WTC11 (cell line): Measurements from ENCODE around the gene TOMM7. TPM values are rescaled to one million over a fixed set of nuclear protein-coding genes. Genes with fewer than 3 reads are reported as not detected.

Source experiments
- ATAC-seq: fragments of 200-7000 bp; cut with Tn5 transposase; 2 replicates; pipeline ENCODE4 v1.10.0; 2021; ENCODE audit warnings: mild to moderate bottlenecking, moderate library complexity
- CTCF ChIA-PET: fragments of 300-600 bp; sonication (Branson Sonifier 250); formaldehyde crosslinking; loops from one replicate; lab custom pipeline; 2021; ENCODE audit warnings: antibody characterized with exemption; lab: Charles Lee
- POLR2A ChIA-PET: fragments of 350-600 bp; sonication (Branson Sonifier 250); formaldehyde crosslinking; loops from one replicate; lab custom pipeline; 2021; ENCODE audit warnings: antibody characterized with exemption; lab: Charles Lee
- DNase-seq: peaks from one replicate; pipeline ENCODE4 v3.0.0; 2021; ENCODE audit warnings: low spot score
- H3K27ac Mint-ChIP-seq: 2 replicates; pipeline ENCODE4 v1.8.0; 2021; ENCODE audit warnings: mixed read lengths
- H3K27me3 Mint-ChIP-seq: 2 replicates; pipeline ENCODE4 v1.8.0; 2021; ENCODE audit warnings: low read depth, mild to moderate bottlenecking, moderate library complexity, mixed read lengths
- H3K36me3 Mint-ChIP-seq: 2 replicates; pipeline ENCODE4 v1.8.0; 2021; ENCODE audit warnings: mixed read lengths
- H3K4me1 Mint-ChIP-seq: 2 replicates; pipeline ENCODE4 v1.8.0; 2022; ENCODE audit warnings: mixed read lengths
- H3K4me3 Mint-ChIP-seq: 2 replicates; pipeline ENCODE4 v1.8.0; 2021; ENCODE audit warnings: mild to moderate bottlenecking, moderate library complexity, mixed read lengths
- H3K9me3 Mint-ChIP-seq: 2 replicates; pipeline ENCODE4 v1.8.0; 2021; ENCODE audit warnings: mixed read lengths
- CBFB ChIP-seq: sonication (generic); formaldehyde crosslinking; IDR thresholded peaks from 2 replicates; pipeline ENCODE4 v1.8.1; 2022; ENCODE audit warnings: mild to moderate bottlenecking, low read depth, missing genetic modification reagents
- CREB1 ChIP-seq: sonication (generic); formaldehyde crosslinking; IDR thresholded peaks from 2 replicates; pipeline ENCODE4 v1.8.0; 2023; ENCODE audit warnings: mild to moderate bottlenecking, missing genetic modification reagents
- ESRRA ChIP-seq: sonication (generic); formaldehyde crosslinking; IDR thresholded peaks from 2 replicates; pipeline ENCODE4 v1.8.1; 2022; ENCODE audit warnings: mild to moderate bottlenecking, missing genetic modification reagents, borderline replicate concordance
- FOXK1 ChIP-seq: sonication (generic); formaldehyde crosslinking; IDR thresholded peaks from 2 replicates; pipeline ENCODE4 v1.8.0; 2022; ENCODE audit warnings: mild to moderate bottlenecking, moderate library complexity, missing genetic modification reagents
- FOXP1 ChIP-seq: sonication (generic); formaldehyde crosslinking; IDR thresholded peaks from 2 replicates; pipeline ENCODE4 v1.8.0; 2022; ENCODE audit warnings: missing genetic modification reagents, mild to moderate bottlenecking, moderate library complexity, borderline replicate concordance
- GTF2I ChIP-seq: fragments of 250-450 bp; sonication (Bioruptor Pico); conservative IDR thresholded peaks from 2 replicates; pipeline ENCODE4 v1.4.0; 2021; ENCODE audit warnings: mild to moderate bottlenecking
- MXD4 ChIP-seq: fragments of 250-450 bp; sonication (Bioruptor Pico); IDR thresholded peaks from 2 replicates; pipeline ENCODE4 v1.8.0; 2021; ENCODE audit warnings: mild to moderate bottlenecking, moderate library complexity, borderline replicate concordance
- TP53 ChIP-seq: sonication (generic); formaldehyde crosslinking; IDR thresholded peaks from 2 replicates; pipeline ENCODE4 v1.8.1; 2023; ENCODE audit warnings: mild to moderate bottlenecking, missing genetic modification reagents
- ZNF138 ChIP-seq: sonication (generic); formaldehyde crosslinking; conservative IDR thresholded peaks from 2 replicates; pipeline ENCODE4 v1.8.1; 2022; ENCODE audit warnings: mild to moderate bottlenecking, moderate library complexity, missing genetic modification reagents
- ZNF263 ChIP-seq: sonication (generic); formaldehyde crosslinking; IDR thresholded peaks from 2 replicates; pipeline ENCODE4 v1.8.1; 2022; ENCODE audit warnings: low read depth, mild to moderate bottlenecking, moderate library complexity, missing genetic modification reagents
- ZNF317 ChIP-seq: sonication (generic); formaldehyde crosslinking; IDR thresholded peaks from 2 replicates; pipeline ENCODE4 v1.8.1; 2023; ENCODE audit warnings: low read depth, mild to moderate bottlenecking, moderate library complexity, missing genetic modification reagents, borderline replicate concordance
- ZNF671 ChIP-seq: fragments of 250-450 bp; sonication (Bioruptor Pico); IDR thresholded peaks from 2 replicates; pipeline ENCODE4 v1.8.0; 2021; ENCODE audit warnings: mild to moderate bottlenecking
- total RNA-seq: library from RNA; stranded (reverse); gene quantifications from 3 replicates; pipeline ENCODE4 v1.2.3, GENCODE V29; 2021
- TF ChIP-seq, protein P1 (sequence below): fragments of 250-450 bp; sonication (Bioruptor Pico); conservative IDR thresholded peaks from 2 replicates; pipeline ENCODE4 v1.9.0; 2021; ENCODE audit warnings: mild to moderate bottlenecking
- TF ChIP-seq, protein P2 (sequence below): sonication (generic); formaldehyde crosslinking; IDR thresholded peaks from 2 replicates; pipeline ENCODE4 v1.8.1; 2022; ENCODE audit warnings: mild to moderate bottlenecking, missing genetic modification reagents, moderate library complexity, borderline replicate concordance
- TF ChIP-seq, protein P3 (sequence below): sonication (generic); formaldehyde crosslinking; IDR thresholded peaks from 2 replicates; pipeline ENCODE4 v1.8.1; 2023; ENCODE audit warnings: mild to moderate bottlenecking, moderate library complexity, missing genetic modification reagents
- TF ChIP-seq, protein P4 (sequence below): sonication (generic); formaldehyde crosslinking; IDR thresholded peaks from 2 replicates; pipeline ENCODE4 v1.8.1; 2022; ENCODE audit warnings: missing genetic modification reagents, borderline replicate concordance
- TF ChIP-seq, protein P5 (sequence below): sonication (generic); formaldehyde crosslinking; IDR thresholded peaks from 2 replicates; pipeline ENCODE4 v1.8.1; 2023; ENCODE audit warnings: mild to moderate bottlenecking, missing genetic modification reagents
- TF ChIP-seq, protein P6 (sequence below): sonication (generic); formaldehyde crosslinking; IDR thresholded peaks from 2 replicates; pipeline ENCODE4 v1.8.1; 2022; ENCODE audit warnings: low read depth, missing genetic modification reagents, borderline replicate concordance
- TF ChIP-seq, protein P7 (sequence below): sonication (generic); formaldehyde crosslinking; IDR thresholded peaks from 2 replicates; pipeline ENCODE4 v1.8.0; 2023; ENCODE audit warnings: missing genetic modification reagents, mild to moderate bottlenecking, borderline replicate concordance
- TF ChIP-seq, protein P8 (sequence below): fragments of 250-450 bp; sonication (Bioruptor Pico); IDR thresholded peaks from 2 replicates; pipeline ENCODE4 v1.9.0; 2021; ENCODE audit warnings: mild to moderate bottlenecking

The TOMM7 gene
- total RNA-seq, 1 experiment from 2014 or later = 500 TPM

DNA sequence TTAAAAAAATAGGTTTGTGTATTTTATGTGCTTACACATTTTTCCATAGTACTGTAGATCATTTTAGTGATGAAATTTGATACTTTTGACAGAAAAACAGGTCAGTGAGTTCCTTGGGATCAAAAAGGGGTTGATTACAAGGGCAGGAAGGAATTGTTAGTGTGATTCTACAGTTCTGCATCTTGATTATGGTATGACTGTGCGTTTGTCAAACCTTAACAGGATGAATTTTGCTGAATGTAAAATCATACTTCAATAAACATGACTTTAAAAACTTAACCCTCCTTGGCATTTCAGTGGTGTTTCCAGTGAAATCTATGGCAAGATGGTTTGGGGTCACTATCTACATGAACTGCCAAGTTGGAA is 35.6 kb upstream of the TOMM7 start (continued):
- no peak for TF ChIP-seq TP53
- TF ChIP-seq FOXP1 (CRISPR knock-in tag) = no peak
- TF ChIP-seq, protein P1, sequence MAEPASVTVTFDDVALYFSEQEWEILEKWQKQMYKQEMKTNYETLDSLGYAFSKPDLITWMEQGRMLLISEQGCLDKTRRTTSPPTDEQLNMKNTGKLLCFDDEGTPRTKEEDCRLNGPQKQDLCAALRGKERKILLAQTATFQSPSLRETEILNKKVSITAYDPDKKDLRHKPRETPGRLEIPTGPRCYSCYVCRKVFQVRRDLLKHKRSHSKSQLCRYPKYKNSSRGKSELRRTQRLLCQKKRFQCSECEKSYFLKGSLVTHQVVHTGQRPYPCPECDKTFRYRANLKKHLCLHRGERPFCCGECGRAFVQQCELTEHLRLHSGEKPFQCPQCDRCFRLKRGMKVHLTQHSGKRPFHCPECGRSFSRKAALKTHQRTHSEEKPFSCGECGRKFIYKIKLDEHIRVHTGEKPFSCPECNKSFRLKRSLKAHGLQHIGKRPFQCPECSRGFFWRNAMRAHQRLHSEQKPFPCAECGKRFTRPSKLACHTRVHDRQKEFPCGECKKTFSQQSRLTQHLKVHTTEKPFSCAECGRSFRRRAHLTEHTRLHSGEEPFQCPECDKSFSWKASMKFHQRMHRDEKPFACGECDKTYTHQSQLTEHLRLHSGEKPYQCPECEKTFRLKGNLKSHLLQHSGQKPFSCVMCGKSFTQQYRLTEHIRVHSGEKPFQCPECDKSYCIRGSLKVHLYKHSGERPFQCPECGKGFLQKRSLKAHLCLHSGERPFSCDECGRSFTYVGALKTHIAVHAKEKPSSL = no peak
- TF ChIP-seq, protein P2, sequence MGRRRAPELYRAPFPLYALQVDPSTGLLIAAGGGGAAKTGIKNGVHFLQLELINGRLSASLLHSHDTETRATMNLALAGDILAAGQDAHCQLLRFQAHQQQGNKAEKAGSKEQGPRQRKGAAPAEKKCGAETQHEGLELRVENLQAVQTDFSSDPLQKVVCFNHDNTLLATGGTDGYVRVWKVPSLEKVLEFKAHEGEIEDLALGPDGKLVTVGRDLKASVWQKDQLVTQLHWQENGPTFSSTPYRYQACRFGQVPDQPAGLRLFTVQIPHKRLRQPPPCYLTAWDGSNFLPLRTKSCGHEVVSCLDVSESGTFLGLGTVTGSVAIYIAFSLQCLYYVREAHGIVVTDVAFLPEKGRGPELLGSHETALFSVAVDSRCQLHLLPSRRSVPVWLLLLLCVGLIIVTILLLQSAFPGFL = no peak
- no peak for TF ChIP-seq CREB1 (CRISPR knock-in tag)
- TF ChIP-seq ZNF317 (CRISPR knock-in tag) = no peak
- TF ChIP-seq FOXK1 (CRISPR knock-in tag) = no peak
- no peak for TF ChIP-seq ZNF263 (CRISPR knock-in tag)
- no peak for TF ChIP-seq ESRRA (CRISPR knock-in tag)

DNA sequence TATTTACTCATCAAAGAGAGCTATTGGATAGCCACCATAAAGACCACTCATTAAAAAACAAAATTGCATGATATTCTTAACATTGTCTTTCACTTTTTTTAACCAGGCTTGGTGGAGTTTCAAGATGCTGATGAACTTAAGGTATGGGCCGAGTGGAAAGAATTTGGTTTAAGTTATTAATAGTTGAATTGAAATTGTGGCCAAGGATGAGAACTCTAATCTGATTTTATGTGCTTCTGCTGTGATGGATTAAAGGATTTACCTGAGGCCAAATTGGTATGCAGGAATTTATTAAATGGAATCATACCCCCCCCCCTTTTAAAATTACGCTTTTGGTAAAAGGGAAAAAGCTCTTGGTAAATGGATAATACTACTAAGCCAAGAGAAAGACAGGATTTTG is 33.8 kb upstream of the TOMM7 start:
- H3K27me3 Mint-ChIP-seq = peaks cover 4% of the 10 kb centered on the region; the same call in 1 of the 2 replicates
- peak overlapping the region; percentile 91 for H3K27ac Mint-ChIP-seq
- peaks cover 70% of the 10 kb centered on the region for H3K4me1 Mint-ChIP-seq
- H3K36me3 Mint-ChIP-seq = peaks cover 48% of the 10 kb centered on the region
- ChIA-PET CTCF (interaction anchor here (0.6 to 1.1 kb wide), 3 partner anchors 19 to 297 kb away, joined by 3 read pairs; partner anchors contain the start of gene IL6), POLR2A (no interaction called here)
- DNase-seq = no peak
- ATAC-seq = no peak
- H3K4me3 Mint-ChIP-seq = peak overlapping the region; percentile 64
- H3K9me3 Mint-ChIP-seq = no peaks in the 10 kb centered on the region
- TF ChIP-seq, protein P3, sequence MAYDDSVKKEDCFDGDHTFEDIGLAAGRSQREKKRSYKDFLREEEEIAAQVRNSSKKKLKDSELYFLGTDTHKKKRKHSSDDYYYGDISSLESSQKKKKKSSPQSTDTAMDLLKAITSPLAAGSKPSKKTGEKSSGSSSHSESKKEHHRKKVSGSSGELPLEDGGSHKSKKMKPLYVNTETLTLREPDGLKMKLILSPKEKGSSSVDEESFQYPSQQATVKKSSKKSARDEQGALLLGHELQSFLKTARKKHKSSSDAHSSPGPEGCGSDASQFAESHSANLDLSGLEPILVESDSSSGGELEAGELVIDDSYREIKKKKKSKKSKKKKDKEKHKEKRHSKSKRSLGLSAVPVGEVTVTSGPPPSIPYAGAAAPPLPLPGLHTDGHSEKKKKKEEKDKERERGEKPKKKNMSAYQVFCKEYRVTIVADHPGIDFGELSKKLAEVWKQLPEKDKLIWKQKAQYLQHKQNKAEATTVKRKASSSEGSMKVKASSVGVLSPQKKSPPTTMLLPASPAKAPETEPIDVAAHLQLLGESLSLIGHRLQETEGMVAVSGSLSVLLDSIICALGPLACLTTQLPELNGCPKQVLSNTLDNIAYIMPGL (CRISPR knock-in tag) = no peak
- TF ChIP-seq, protein P4, sequence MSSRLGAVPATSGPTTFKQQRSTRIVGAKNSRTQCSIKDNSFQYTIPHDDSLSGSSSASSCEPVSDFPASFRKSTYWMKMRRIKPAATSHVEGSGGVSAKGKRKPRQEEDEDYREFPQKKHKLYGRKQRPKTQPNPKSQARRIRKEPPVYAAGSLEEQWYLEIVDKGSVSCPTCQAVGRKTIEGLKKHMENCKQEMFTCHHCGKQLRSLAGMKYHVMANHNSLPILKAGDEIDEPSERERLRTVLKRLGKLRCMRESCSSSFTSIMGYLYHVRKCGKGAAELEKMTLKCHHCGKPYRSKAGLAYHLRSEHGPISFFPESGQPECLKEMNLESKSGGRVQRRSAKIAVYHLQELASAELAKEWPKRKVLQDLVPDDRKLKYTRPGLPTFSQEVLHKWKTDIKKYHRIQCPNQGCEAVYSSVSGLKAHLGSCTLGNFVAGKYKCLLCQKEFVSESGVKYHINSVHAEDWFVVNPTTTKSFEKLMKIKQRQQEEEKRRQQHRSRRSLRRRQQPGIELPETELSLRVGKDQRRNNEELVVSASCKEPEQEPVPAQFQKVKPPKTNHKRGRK = no peak
- TF ChIP-seq CBFB = no peak
- no peak for TF ChIP-seq ZNF671 (CRISPR knock-in tag)
- TF ChIP-seq, protein P5, sequence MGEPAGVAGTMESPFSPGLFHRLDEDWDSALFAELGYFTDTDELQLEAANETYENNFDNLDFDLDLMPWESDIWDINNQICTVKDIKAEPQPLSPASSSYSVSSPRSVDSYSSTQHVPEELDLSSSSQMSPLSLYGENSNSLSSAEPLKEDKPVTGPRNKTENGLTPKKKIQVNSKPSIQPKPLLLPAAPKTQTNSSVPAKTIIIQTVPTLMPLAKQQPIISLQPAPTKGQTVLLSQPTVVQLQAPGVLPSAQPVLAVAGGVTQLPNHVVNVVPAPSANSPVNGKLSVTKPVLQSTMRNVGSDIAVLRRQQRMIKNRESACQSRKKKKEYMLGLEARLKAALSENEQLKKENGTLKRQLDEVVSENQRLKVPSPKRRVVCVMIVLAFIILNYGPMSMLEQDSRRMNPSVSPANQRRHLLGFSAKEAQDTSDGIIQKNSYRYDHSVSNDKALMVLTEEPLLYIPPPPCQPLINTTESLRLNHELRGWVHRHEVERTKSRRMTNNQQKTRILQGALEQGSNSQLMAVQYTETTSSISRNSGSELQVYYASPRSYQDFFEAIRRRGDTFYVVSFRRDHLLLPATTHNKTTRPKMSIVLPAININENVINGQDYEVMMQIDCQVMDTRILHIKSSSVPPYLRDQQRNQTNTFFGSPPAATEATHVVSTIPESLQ (CRISPR knock-in tag) = no peak
- TF ChIP-seq ZNF138 = no peak
- no peak for TF ChIP-seq GTF2I
- TF ChIP-seq, protein P6, sequence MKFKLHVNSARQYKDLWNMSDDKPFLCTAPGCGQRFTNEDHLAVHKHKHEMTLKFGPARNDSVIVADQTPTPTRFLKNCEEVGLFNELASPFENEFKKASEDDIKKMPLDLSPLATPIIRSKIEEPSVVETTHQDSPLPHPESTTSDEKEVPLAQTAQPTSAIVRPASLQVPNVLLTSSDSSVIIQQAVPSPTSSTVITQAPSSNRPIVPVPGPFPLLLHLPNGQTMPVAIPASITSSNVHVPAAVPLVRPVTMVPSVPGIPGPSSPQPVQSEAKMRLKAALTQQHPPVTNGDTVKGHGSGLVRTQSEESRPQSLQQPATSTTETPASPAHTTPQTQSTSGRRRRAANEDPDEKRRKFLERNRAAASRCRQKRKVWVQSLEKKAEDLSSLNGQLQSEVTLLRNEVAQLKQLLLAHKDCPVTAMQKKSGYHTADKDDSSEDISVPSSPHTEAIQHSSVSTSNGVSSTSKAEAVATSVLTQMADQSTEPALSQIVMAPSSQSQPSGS (CRISPR knock-in tag) = no peak
- TF ChIP-seq, protein P7, sequence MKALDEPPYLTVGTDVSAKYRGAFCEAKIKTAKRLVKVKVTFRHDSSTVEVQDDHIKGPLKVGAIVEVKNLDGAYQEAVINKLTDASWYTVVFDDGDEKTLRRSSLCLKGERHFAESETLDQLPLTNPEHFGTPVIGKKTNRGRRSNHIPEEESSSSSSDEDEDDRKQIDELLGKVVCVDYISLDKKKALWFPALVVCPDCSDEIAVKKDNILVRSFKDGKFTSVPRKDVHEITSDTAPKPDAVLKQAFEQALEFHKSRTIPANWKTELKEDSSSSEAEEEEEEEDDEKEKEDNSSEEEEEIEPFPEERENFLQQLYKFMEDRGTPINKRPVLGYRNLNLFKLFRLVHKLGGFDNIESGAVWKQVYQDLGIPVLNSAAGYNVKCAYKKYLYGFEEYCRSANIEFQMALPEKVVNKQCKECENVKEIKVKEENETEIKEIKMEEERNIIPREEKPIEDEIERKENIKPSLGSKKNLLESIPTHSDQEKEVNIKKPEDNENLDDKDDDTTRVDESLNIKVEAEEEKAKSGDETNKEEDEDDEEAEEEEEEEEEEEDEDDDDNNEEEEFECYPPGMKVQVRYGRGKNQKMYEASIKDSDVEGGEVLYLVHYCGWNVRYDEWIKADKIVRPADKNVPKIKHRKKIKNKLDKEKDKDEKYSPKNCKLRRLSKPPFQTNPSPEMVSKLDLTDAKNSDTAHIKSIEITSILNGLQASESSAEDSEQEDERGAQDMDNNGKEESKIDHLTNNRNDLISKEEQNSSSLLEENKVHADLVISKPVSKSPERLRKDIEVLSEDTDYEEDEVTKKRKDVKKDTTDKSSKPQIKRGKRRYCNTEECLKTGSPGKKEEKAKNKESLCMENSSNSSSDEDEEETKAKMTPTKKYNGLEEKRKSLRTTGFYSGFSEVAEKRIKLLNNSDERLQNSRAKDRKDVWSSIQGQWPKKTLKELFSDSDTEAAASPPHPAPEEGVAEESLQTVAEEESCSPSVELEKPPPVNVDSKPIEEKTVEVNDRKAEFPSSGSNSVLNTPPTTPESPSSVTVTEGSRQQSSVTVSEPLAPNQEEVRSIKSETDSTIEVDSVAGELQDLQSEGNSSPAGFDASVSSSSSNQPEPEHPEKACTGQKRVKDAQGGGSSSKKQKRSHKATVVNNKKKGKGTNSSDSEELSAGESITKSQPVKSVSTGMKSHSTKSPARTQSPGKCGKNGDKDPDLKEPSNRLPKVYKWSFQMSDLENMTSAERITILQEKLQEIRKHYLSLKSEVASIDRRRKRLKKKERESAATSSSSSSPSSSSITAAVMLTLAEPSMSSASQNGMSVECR (CRISPR knock-in tag) = no peak
- no peak for TF ChIP-seq ESRRA (CRISPR knock-in tag)
- no peak for TF ChIP-seq ZNF317 (CRISPR knock-in tag)
- TF ChIP-seq TP53 = no peak
- TF ChIP-seq MXD4 (CRISPR knock-in tag) = no peak
- TF ChIP-seq, protein P8, sequence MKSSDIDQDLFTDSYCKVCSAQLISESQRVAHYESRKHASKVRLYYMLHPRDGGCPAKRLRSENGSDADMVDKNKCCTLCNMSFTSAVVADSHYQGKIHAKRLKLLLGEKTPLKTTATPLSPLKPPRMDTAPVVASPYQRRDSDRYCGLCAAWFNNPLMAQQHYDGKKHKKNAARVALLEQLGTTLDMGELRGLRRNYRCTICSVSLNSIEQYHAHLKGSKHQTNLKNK = no peak
- TF ChIP-seq, all 79 proteins: peak for 0
